HG03097 (cell line): Measurements from ENCODE around the gene DLG2.
"Not testable (repeated sequence)": the region's sequence is repeated elsewhere in the genome, so short reads cannot be mapped to it uniquely, and the experiment has no call there.

Experiments used
- ATAC-seq: cut with Tn5 transposase; IDR thresholded peaks from one replicate; pipeline ENCODE4 v1.9.1; 2021; ENCODE audit not compliant: unreplicated experiment, low FRiP score

Gene DLG2

DNA sequence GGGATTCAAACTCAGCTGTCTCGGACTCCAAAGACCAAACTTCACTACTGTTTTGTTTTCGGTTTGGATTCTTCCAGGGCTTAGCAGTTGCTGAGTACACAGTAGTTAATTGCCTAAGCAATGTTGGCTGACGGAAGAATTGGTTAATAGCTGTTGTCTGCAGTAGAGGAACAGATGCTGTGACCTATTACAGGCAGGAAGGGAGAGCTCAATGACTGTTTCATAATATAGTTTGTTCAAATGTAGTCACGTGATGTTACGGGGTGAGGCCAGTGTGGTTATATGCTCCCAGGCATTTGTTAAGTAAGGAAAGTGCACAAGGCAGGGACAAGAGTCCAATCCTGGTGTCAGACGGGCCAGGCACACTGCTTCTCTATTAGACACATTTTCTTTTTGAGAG lies 2118.3 kb downstream of the DLG2 start:
- no peak for ATAC-seq

DNA sequence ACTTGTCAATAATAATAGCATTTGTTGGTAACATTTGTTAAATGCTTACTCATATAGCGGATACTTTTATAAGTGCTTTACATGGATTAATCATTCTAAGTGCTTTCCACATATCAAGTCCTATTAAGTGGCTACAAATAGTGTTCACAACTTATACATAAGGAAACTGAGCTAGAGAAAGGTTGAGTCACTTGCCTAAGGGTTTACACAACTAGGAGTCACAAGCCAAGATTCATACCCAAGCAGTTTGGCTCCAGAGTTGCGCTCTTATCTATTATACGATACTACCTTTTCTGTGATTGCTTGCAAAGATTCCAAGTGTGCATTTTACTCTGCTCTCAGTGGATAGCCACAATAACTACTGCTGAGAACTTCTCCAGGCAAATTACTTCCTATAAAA lies 2125.1 kb downstream of the DLG2 start:
- no peak for ATAC-seq

DNA sequence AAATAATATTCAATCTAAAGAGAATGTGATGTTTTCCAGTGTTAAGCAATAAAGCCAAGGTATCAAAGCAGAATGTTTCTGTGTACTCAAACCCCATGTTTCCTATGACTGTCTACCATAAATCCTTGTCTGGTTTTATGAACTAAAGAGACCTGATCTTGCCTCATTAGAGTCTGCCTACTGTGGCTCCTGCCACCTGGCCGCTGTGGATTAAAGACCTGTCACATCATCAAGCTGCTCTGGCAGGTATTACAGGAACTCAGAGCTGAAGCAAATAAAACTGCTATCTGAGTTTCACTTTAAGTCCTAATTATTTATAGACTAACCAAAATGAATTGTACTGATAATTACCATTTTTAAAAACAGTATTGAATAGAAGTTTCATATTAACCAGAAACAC lies 2133.2 kb downstream of the DLG2 start:
- no peak for ATAC-seq

DNA sequence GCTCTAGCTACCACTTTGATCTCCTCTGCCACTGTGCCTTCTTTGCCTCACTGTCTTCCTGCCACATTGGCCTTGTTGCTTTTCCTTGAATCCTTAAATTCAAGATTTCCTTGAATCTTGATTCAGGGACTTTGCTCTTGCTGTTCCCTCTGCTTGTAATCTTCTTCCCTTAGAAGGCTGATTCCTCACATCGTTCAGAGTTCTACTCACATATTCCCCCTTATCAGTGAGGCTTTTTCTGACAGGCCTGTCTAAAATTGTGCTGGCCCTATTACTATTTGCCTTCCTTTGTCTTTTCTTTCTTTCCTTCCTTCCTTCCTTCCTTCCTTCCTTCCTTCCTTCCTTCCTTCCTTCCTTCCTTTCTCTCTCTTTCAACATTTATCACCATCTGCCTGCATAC lies 2134.1 kb downstream of the DLG2 start:
- no peak for ATAC-seq

DNA sequence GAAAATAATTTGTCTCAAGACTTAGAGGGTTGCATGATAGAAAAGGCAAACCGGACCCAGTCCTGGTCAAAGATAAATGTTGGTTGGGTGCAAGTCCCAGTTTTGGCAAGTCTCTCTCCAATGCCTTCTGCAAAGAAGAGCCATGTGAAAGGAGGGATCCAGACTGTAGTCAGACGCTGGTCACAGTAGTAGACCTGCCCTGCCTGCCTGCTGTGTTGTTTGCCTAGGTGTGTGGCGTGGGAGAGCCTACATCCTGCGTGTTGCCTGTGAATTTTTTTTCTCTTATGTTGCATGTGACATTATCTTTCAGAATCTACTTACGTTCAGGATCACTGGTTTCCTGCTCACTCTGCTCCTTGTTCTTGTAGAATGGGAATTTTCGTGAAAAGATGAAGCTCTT lies 2143.3 kb downstream of the DLG2 start:
- ATAC-seq, result no peak

DNA sequence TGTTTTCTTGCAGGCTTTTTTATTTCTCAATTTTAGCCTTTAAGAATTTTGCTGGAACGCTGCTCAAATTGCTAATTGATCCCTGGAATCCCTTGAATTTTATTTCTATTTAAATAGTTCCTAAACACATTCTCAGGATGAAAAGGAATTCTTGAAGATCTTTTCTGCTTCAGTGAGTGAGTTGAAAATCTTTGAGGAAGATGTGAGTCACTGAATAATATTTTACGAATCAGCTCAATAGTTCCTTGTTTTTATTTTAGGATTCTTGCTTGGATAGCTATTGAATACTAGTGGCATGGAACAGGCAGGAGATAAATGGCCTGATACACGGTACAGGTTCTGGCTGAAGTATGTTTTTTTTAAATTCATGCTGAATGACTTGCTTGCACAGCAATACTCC lies 2146.3 kb downstream of the DLG2 start:
- ATAC-seq, result no peak

DNA sequence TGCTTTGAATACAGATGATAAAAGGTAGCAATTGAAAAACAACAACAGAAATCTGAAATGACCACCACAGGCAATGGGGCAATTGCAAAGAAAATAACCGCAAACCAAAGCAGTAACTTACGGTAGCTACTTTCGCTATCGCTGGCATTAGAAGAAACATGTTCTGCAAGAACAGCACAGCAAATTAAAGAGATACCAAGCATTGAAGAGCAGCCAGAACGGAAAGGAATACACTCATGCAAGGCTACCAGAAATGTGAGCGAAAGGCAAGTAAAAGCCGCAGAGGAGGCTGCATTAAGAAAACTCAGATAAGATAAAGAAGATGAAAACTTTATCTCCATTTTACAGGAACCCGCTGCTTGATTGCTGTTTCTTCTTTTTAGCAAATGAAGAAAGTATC lies 2146.9 kb downstream of the DLG2 start:
- ATAC-seq, result no peak

DNA sequence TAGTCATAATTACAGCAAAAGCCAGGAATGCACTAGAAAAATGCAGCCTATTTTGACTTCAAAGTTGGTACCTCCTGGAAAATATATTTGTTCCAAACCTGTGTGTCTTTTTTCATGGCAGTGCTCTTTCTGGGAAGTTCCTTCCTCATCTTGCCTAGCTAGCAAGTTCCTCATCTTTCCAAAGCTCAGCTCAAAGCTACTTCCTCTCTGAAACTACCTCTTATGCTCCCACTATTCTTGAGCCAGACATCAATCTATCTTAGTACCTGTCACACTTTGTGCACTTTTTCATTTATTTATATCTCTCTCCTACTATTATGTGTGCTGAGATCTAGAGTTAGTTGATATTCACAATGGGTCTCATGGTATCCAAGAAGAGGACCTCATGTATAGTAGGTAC lies 2149.4 kb downstream of the DLG2 start:
- ATAC-seq, result no peak

DNA sequence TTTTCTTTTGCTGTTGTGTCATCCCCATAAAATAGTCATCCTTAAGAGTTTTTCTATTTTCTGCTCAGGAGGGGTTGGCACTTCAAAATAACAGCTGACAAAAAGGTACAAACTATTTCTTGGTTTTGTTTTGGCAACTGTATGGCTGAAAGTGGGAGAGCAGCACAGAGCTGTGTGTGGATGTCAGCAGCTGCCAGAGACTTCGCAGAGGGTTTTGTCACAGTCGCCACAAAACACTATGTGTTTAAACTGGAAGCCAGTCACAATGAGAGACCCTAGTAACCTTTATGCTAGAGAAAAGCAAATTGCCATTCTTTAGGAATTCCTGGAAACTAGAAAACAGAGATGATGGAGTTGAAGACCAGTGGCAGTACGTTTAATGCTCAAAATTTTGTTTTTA lies 2151.4 kb downstream of the DLG2 start:
- no peak for ATAC-seq

DNA sequence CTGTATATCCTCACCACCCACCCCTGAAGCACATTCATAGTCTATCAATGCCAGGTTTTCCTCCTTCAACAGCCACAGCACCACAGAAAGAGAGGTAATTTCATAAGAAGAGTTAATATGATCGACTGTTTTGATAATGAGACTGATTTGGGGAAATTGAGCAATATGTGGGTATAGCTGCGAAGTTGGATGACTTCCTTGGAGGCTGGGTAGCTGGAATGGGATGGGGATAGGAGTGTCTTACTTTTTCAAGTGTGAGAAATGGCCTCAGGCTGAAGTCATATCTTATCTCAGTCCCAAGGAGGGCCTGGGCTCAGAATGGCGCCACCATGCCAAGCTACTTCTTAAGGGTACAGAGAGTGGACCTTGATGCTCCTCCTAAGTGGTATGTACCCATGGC lies 2153.4 kb downstream of the DLG2 start:
- no peak for ATAC-seq

DNA sequence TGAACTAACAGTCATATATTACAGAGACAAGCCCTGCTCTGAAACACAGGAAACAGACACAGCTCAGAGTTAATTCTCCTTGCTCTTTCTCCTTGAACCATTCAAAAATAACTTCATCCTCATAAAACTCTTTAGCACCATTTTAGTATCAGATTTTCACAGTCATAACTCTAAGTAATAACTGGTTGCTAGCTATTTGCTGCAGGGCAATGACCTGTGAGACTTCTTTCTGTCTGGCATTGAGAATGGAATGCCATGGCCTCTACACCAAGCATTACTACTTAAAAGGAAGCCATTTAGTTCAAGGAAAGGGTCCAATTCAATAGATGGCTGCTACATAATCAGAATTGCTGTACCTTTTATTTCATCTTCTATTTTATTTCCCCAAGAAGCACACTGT lies 2154.3 kb downstream of the DLG2 start:
- ATAC-seq, result no peak

DNA sequence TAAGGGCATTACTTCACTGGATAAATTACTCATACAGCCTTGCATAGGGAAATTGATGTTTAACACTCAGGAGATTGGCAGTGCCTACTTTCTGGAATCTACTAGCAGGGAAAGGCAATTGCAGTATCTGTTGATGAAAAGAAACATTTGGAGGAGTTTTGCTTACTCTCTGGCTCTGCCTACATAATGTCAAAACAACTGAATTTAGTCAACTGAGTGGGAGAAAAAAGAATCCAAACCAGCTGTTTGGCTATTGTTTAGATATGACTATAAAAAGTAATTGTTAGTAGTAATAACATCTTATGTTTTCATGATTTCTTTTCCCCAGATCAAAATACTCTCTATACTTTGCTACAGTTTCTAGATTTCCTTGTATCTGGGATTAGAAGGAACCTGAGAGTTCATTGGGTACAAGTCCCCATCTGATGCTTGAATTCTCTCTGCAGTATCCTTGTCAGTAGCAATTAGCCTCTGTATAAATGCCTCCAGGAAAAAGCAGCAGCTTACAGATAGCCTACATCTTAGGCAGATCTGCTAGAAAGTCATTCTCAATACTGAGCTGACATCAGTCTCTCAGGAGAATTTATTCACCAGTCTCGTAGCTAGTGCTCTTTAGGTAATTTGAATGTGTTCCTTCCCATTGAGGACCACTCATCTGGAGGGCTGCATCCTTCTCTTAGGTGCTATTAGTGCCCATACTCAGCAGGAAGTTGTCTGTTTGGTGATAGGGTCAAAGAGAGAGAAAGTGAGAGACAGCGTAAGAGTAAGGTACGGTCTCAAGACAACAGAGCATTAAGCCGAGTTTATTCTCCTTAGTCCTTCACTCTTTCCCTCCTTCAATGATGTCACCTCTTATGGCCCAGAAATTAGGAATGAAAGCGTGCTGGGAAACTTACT lies 2155.1 kb downstream of the DLG2 start:
- ATAC-seq, result no peak

DNA sequence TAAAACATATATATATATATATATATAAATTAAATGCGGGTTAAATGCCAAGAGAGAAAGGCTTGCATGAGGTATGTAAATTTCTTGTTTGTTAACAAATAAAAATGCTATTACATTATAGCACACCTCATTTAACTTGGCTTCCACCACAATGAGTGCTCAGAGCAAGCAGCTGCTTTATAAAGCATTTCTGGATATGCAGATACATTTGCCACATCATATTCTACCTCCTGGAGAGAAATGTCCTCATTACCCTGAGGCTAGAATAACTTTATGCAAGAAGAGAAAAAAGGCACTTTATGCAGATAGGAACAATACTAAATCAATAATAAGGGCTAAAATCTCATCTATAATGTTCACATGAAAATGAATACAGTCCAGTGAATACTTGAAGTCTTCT lies 2159.3 kb downstream of the DLG2 start:
- ATAC-seq, result no peak

DNA sequence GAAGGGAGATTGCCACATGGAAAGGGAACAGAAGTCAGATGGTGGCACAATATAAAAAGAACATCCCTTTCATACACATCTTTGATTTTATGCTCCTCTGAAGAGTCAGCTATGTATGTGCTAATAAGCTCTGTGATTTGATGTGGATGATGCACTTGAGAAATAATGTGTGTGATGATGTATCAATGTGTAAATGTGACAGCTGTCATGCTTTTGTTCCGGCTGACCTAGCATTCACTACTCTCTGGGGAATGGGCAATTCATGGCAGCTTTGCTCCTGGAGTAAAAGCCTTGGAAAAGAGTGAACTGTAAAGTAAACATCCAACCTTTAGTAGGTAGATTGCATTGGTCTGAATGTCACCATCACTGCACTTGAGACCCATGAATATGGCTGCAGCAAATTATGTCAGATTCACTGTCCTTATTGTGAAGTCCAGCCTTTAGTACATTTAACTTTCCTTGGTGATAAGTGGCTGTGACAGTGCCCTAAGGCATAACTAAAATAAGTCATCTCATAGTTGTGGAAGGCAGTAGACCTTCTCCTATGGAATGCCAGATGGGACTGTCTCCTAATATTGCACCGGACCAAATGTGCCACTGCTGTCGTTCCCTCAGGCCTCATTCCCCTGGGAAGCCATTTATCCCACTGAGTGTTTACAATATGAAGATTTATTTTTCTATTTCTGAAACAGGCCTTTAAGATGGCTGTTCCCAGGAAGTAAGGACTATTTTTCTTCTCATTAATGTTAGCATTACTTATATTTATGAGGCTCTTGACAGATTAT lies 2162.8 kb downstream of the DLG2 start:
- no peak for ATAC-seq

DNA sequence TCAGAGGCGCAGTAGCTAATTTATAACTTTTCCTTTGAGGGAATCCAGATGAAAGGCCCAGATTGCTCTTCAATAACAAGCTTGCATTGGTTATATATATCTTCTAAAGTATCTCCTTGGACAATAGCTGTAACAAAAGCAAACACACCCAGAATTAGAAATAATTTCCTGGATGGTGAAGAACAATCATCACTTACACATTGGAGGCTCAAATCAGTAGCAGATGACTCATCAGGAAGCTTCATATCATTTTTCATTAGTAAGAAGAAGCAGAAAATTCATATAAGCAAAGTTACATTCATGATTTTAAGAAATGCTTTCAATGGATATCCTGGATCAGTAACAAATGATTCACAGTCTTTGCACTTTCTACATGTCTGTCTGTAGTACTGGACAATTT lies 2167.3 kb downstream of the DLG2 start:
- no peak for ATAC-seq

DNA sequence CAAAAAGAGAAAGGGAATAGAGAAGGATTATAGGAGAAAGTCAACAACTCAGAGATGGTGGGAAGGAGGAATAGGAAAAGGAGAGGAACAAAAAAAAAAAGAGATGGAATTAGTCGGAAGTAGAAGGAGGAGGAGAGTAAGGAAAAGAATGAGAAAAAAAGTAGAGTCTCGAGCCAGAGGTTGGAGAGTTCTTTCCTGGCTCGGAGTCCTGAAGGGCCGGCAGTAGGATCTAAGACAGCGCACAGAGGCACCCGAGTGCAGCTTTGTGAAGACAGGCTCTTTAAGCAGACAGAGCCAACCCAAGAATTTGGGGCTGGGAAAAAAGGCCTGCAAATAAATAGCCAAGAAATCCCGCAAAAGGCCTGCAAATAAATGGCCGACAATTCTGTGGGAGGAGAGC lies 2170.6 kb downstream of the DLG2 start:
- no peak for ATAC-seq

DNA sequence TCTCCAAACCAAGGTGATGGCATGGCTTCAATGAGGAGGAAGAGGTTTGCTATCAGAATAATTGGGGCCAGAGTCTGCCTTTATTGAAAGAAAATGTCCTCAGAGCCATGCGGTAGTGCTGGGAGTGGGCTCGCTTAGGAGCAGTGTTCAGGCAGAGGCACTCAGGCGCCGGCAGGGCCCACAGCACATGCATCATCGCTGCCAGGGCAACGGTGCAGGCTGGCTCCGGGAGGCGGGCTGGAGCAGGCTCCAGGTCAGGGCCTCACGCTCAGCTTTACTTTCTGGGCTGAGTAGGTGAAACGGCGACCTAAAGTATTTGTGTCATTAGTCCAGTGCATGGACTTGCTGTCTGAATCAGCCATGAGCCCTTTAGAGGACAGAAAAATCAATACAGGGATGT lies 2171.1 kb downstream of the DLG2 start:
- ATAC-seq, result no peak

DNA sequence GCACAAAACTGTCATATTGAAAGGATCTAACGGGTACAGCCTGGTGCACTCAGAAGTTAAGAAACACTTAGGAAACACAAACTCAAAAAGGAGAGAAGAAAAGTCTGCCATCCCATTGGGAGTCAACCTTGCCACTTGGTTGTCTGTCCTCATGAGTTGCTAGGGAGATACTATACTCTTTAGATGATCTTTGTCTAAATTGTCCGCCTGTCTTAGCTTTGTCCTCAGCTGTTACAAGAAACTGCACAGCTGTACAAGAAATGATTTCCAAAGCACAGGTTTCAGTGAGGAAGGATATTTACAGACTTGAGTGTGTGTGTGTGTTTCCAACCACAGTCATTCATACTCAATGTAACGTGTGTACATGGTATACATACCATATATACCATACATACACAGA lies 2171.8 kb downstream of the DLG2 start:
- ATAC-seq, result no peak

DNA sequence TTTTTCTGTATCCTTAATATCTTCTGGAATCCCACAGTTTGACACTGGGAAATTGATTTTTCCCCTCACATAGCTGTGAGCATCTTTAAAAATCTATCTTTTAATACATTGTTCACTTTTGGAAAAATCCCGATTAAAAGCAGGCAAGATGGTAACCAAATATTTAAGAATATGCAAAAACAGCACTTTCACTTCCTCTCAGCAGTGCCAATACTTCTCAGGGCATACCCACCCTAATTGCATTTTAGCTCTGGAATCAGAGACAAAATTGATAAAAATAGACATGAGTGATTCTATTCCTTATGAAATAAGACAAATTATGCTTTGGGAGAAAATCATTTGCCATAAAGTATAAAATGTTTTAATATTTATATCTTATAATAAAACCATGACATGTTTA lies 2172.5 kb downstream of the DLG2 start:
- ATAC-seq, result no peak

DNA sequence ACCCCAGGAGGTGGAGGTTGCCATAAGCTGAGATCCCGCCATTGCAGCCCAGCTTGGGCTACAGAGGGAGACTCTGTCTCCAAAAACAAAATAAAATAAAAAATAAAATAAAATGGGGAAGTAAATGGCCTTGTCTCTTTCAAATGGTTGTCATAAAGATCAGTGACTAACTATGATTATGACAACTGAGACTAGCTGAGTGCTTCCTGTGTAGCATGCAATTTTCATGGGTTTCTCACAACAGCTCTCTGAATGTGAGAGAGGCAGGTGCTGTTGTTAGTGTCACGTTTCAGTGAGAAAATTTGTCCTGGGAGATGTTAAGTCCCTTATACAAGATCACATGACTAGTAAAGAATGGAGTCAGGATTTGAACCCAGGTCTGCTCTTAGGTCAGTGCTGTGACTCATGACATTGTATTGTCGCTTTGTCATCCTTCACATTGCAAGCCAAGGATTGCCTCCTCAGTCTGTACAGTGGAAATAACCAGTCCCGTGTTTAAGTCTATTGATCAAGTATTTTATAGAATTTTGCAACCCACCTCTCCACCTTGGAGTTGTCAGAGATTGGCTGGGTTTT lies 2177.7 kb downstream of the DLG2 start:
- no peak for ATAC-seq

DNA sequence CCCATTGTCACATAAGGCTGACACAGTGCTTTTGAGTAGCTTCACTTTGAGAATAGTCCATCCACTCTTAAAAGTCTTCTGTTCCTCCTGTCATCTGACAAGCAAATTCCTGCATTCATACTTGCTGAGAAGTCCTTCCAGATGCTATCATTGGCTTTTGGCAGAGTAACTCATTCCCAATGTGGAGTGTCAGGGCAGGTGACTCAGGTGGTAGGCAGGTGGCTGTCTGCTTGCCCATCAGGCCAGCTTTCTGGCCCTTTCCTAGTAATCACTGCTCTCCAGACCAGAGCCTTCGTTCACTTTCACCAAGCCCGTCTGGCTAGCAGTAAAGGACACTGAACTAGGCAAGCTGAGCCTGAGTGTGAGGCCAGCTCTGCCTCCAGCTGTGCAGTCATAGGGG lies 2178.5 kb downstream of the DLG2 start:
- no peak for ATAC-seq

DNA sequence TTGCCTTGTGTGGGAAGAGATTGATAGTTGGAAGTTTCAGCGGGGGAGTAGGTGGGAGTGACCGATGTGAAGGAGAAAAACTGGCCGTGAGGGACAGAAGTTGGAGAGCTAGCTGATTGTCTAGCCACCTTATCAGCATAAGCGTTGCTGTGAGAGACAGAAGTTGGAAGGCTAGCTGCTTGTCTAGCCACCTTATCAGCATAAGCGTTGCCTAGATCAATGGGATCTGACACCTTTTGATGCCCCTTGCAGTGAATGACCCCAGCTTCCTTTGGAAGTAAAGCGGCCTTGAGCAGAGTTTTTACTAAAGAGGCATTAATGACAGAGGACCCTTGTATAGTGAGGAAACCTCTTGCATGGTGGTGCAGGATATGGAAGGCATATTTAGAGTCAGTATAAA lies 2183.3 kb downstream of the DLG2 start:
- not testable (repeated sequence) for ATAC-seq
